Activated naive CD4-positive, alpha-beta T cell (primary cell): ENCODE results near the gene UTP11.

ENCODE experiments used
- DNase-seq, 4 experiments: peaks; one replicate each; lab custom pipeline; 2025; lab: John Stamatoyannopoulos, UW

Gene UTP11

DNA sequence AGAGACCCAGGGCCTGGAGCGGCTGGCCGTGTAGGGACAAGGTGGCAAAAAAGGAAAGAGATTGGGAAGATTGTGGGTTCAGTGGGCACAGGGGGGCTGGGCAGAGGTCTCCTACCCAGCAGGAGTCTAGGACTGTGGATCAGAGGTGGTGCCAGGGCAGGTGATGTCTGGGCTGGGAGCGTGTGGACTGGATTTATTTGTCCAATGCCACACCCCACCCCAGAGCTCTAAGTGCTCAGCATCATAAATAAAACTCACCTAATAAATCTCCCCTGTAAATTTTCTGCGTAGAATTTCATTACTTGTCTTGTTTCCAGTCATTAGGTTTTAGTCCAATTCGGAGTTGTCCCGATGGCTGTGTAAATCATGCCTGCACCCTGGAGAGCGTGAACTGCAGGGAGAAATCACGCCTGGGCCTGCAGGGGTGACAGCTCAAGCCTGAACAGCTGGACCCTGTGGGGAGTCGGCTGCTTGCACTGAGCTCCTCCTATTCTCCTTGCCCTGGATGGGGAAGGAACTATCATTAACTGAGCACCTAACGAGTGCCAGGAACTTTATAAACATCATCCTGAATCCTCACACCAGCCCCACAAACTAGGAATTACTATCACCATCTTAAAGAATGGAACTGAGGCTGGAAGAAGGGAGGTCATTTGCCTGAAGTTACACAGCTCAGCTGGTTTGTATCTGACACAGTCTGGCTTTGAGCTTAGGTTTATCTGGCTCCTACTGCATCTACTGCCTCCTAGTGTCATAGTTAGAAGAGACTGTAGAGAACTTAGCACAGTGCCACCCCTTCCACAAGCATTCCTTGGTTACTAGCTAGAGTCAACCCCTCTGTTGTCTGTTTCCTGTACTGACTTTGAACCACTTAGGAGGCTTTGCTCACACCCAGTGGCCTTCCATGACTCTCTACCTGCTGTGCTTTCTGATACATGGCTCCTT is 59.0 kb downstream of the UTP11 start:
- no peak for DNase-seq

DNA sequence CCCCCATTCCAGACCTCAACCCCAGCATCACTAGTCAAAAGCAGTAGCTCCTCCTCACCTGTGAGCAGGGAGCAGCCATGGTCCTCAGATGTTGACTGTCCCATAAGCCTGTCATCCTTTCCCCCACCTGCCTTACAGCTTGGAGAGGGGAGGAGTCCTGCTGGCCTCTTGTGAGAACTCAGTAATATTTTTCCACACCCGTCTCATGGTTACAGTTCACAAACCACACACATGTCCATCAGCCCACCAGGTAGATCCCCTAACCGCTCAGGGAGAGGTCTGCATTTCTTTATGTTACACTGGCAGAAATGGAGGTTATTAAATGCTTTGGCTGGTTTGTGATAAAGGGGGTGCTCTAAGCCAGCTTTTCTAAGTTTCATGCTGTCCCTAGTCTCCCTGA is 60.3 kb downstream of the UTP11 start:
- no peak for DNase-seq

- no peak for DNase-seq
Observed at GRCh38 chr1:38073534-38074301, 61.2 kb downstream of the UTP11 start.

DNA sequence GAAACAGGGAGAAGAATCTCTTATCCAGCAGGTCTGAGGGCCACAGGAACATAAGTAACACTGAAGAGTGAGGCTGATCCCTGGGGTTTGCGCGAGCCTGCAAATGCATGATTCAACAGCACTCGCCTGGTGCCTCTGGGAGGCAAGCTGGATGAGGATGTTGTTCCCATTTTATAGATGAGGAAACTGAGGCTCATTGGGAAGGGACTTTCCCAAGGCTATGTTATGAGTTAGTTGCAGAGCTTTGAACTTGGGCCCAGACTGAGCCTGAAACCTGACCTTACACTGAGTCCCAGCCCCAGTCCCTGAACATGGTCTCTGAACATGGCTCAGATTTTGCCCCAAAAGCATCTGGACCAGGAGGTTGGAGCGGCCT is 61.8 kb downstream of the UTP11 start:
- no peak for DNase-seq
